NCI-H1105 treated with DMSO at 0.1 percent for 48 hours (cell line): ENCODE data around the gene SCYL2.
"Not testable (repeated sequence)": the region's sequence is repeated elsewhere in the genome, so short reads cannot be mapped to it uniquely, and the experiment has no call there.

Experiments used
- DNase-seq: peaks from one replicate; lab custom pipeline; 2025; lab: John Stamatoyannopoulos, UW

Gene SCYL2

DNA sequence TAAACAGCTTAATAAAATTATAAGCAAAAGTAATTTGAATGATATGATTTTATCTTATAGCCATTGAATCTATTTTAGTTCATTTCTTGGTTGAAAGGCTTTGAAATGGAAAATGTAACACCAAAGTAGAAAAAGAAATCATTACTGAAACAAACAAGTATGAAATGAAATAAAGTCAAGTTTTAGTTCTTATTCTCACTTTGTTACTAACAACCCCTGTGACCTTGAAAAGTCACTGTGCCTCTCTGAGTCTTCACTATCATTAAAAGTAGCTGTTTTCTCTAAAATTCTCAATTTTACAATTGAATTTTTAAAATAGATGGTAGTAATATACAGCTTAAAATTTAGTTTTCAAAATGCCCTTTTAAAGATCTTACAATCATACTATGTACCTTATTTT, 57.5 kb downstream of the SCYL2 start:
- DNase-seq = no peak

DNA sequence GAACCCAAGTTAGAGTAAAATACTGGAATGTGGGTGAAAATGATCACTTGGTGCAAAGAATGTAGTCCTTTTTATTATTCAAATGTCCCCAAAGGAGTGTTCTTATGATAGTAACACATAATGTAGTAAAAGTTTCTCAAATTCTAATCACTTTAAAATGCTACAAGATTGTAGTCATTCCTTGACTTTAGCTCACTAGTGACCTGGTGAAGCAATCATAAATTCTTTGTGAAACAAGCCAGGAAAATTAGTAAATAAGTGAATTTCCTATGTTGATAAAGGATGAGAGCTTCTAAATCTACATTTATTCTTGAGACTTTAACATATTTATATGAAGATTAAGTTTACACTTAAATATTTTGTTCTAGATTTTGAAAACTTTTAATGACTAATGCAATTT, 59.2 kb downstream of the SCYL2 start:
- no peak for DNase-seq

DNA sequence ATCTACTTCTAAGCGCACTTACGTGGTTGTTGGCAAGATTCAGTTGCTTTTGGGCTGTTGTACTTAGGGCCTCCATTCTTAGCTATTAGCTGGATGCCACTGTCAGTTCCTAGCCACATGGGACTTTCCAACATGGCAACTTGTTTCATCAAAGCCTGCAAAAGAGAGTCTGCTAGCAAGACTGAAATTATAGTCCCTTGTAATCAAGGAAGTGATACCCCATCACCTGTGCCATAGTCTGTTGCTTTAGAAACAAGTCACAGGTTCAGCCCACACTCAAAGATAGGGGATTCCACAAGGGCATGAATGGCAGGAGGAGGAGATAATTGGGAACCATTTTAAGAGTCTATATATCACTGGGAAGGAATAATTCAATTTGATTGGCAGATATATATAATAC, 62.8 kb downstream of the SCYL2 start:
- no peak for DNase-seq

DNA sequence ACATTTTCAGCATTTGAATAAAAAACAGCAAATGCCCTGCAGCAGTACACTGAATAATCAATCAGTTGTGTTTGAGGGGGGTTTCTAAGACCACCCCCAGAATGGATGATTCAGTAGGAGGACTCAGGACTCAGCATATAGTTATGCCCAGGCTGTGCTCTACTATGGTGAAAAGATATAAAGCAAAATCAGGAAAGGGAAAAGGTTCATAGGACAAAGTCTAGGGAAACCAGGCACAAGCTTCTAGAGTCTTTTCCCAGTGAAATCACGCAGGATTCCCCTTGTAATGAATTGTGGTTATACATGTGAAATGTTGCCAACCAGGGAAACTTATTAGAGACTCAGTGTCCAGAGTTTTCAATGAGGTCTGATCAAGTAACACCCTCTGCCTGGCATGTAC, 64.9 kb downstream of the SCYL2 start:
- peak; percentile 45 for DNase-seq

DNA sequence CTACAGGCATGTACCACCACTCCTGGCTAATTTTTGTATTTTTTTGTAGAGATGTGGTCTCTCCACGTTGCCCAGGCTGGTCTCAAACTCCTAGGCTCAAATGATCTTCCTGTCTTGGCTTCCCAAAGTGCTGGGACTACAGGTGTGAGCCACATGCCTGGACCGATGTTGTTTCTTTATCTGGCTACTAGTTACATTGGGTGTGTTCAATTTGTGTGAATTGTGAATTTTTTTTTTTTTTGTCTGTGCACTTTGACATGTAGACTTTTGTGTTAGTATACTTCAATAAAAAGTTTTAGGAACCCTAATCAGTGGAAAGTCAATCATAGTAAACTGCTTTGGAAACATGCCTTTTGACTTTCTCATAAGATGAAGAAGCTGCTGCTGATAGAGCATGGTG, 65.9 kb downstream of the SCYL2 start:
- DNase-seq = no peak

DNA sequence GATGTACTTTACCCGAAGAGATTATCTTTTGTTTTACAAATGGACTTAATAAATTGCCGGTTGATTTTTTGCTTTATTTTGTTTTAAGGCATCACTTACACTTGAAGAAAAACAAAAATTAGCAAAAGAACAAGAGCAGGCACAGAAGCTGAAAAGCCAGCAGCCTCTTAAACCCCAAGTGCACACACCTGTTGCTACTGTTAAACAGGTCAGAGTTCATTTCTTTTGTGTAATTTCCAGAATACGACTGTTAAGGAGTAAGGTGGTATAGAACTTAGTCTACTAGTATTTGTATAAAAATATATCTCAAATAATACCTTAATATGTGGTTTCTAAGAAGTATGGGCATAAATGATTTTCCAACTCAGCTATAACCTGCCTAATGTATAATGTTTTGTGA, 70.3 kb downstream of the SCYL2 start:
- DNase-seq = no peak

DNA sequence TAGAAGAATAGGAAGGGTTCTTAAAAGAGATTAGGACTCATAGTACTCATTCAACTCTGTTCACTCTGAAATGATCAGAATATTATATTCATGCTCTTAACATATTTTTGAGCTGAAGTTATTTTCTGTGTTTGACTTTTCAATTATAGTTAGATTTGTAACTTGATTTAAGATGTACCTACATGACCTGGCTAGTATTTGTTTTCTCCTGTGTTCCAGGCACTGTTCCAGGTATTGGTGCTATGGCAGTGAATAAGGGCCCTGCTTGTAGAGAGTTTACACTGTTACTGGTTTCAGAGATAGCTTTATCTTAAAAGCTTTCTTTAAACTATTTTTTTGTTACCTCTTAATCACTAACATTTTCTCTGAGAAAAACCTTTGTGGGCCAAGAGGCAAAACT, 70.8 kb downstream of the SCYL2 start:
- DNase-seq = no peak

DNA sequence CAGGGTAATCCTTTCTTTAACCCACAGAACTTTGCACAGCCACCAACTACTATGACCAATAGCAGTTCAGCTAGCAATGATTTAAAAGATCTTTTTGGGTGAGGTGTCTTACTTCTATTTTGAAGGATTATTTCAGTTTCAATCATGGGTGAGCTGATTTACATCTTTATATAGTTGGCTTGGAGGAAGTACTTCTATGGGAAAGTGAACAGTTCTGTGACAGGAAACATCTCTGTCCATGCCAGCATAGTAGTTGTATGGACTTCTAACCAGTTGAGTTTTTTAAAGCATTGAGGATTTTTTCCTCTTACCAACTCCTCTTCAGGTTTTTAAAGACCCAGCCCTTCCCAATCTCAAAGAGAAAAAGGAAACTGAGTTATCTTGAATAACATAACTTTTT, 72.1 kb downstream of the SCYL2 start:
- no peak for DNase-seq

DNA sequence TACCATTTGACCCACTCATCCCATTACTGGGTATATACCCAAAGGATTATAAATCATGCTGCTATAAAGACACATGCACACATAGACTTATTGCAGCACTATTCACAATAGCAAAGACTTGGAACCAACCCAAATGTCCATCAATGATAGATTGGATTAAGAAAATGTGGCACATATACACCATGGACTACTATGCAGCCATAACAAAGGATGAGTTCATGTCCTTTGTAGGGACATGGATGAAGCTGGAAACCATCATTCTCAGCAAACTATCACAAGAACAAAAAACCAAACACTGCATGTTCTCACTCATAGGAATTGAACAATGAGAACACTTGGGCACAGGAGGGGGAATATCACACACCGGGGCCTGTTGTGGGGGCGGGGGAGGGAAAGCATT, 75.9 kb downstream of the SCYL2 start:
- DNase-seq = not testable (repeated sequence)

DNA sequence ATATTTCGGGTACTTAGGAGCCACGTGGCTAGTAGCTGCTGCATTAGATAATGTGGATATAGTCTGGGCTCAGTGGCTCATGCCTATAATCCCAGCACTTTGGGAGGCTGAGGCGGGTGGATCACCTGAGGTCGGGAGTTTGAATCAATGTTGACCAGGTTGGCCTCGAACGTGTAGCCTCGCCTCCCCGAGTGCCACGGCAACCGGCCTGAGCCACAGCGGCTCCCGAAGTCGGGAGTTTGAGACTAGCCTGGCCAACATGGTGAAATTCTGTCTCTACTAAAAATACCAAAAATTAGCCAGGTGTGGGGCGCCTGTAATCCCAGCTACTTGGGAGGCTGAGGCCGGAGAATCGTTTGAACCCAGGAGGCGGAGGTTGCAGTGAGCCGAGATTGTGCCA, 77.4 kb downstream of the SCYL2 start:
- not testable (repeated sequence) for DNase-seq

DNA sequence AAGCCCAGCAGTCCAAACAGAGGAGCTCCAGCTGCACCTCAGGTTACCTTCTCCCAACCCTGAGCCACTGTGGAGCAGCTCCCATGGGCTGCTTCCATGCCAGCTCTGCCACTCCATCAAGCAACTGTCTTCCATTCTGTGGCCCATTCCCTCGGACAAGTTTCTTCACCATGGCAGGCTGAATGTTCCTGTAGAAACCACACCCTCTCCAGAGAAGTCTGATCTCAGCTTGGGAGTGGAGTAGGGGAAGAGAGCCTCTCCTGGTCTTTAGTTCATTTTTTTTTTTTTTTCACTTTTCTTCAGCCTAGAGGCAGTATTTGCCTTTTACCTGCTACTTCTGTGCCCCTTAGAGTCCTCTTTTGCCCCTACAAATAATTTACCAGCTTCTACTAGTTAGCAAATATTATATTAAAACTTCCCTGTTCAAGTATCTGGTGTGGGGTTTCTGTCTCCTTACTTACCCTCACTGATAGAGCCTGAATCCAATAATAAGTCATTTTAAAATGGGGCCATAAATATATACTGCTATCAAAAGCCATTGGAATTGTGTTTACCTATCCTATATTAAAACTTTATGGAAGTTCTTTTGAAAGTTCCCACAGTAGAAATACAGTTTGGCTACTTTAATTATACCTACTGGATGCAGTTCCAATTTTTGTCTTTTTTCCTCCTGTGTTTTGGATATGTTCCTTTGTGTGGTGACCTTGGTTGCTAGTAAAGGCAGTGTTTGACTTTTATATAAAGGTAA, 78.2 kb downstream of the SCYL2 start:
- DNase-seq = no peak

DNA sequence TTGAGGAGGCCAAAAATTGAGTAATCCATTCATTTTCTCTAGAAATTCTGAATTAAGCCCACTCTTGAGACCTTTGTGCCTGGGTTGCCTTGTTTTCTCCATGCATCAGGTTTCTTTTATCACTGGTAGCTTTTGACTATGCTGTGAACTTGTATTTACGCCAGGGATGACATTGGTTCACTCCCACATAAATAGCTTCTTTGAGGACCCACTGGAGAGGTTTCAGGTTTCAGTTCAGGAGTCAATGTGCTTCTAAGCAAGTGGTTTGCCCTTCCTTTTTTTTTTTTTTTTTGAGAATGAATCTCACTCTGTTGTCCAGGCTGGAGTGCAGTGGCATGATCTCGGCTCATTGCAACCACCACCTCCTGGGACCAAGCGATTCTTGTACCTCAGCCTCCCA, 79.7 kb downstream of the SCYL2 start:
- peak; percentile 48 for DNase-seq

DNA sequence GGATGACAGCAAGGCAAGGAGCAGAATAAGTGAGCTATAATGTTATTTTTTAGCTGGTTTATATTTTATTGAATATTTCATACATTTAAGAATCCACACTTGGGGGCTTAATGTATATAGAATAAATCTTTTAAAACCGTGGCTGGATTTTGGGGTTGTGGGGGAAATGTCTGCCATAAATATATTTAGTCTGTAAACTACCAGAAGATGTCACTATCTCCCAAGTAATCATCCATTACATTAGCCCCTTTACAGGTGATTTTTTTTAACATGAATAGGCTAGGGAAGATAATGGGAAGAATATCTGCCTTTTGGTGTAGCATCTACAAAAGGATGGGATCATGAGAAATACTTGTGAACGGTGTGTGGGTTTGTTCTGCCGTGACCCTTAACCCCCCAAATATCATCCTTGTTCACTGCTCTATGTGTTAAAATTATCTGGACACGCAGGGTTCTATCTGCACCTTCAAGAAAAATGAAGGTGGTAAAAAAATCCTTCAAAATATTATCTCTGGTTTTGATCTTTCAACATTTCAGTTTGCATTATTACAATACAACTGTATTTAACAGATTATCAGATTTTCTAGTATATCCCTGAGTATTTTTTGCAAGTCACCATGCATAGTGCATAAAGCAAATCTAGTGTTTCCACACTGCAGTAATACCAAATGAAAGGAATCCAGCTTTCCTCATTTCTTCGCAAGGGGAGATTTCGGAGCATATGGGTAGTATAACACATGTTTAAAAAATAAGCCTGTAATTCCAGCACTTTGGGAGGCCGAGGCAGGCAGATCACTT, 81.9 kb downstream of the SCYL2 start:
- peak; percentile 62 for DNase-seq

DNA sequence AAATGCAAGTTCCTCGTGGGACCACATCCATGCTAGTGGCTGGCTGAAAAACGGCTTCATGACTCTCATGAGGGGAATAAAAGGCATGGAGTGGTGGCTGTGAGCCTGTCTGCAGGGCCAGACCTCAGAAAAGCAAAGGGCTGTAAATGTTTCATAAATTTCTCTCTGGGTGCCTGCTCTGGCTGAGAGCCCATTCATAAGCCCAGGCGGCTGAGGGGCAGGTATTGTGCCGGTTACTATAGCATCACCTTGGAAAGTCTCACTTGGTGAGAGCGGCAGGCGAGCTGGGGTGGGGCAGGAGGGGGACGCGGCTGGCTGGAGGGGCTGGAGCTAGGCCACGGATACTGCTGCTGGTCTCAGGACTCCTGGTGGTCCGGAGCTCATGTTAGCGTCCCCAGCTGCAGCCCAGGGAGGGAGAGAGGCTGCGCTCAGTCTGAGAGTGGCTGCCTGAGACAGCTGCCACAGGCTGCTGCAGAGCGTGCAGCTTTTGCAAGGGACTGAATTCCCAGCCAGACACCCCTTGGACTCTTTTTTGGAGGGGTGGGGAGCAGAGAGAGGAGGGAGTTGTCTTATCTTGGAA, 89.8 kb downstream of the SCYL2 start, which contains the start of gene SLC17A8:
SLC17A8 (plus strand) TSS at position 431 of the 580 bp plus-strand sequence. CDS start 318 bp downstream, outside the sequence.
- DNase-seq = peak; percentile 81

DNA sequence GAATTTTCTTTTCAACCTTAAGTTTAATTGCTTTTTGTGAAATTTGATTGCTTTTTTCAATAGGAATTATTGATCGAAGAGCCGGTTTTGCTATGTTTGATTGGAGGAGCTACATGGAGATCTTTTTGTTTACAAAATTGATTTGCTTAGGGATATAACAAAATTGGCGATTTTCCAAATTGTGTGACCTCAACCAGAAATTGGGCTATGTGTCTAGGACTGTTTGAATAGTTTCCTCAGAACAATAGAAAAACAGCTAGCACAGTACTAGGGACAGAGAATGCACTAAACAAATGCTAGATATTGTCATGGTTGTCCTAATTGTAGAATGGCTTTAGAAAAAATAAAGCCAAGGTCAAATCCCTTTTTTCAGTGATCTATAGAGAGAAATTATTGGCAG, 92.3 kb downstream of the SCYL2 start:
- no peak for DNase-seq

DNA sequence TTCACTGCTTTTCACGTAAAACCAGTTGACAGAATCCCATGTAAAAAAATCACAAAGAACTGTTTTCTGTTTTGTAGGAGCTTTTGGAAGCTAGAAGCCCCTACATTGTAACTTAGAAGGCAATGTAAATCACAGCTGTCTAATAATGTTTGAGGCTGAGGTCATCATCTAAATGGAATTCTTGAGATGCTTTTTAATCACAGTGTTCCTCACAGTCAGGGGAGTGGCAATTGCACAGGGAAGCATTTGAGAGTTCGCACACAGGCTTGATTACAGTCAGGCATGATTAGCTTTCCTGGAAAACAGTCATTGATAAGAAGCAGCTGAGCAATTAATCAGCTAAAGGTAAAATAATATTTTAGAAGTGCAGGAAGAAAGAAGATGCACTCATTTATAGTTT, 92.8 kb downstream of the SCYL2 start:
- no peak for DNase-seq

DNA sequence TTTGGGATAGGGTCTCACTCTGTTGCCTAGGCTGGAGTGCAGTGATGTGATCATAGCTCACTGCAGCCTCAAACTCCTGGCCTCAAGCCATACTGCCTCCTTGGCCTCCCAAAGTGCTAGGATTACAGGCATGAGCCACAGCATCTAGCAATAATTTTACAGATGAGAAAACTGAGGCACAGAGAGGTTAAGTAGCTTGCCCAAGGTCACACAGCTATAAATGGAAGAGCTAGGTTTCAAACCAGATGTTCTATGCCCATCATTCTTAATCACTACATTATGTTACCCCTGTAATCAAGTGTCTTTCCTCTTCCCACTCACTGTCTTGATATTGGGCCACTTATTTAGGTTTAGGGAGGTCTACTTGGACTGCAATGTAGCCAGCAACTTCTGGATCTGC, 93.5 kb downstream of the SCYL2 start:
- DNase-seq = no peak

DNA sequence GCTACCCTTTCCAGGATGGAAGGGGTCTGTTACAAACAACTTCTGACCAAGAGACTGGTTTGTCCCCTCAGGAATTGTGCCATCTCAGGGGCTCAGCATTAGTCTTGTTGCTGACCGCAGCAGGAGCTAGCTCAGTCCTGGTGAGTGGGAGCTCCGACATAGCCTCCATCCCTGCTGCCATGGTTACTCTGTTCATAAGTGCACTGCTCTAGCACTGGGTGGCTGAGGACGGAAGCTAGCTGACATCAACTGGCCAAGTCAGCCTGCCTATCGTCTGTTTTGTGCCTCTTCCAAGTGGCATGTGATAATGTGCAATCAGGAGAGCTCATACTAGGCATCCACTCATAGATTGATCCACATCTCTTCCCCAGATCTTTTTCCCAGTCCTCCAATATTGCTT, 97.3 kb downstream of the SCYL2 start:
- DNase-seq = no peak

DNA sequence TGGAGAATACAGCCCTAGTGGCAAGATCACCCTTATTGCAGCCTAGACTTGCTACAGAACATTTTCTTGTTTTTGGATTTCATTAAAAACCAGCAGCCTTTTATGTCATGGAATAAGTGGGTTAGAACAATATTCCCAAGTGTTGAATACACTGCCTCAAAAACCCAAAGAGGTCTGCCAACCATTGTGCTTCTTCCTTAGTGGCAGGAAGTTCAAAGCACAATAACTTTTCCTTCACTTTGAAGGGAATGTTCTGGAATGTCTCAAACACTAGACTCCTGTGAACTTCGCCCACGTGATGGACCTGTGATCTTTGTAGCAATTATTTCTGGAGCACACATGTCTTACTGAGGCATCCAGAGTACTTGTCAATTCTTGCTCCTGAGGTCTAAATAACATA, 98.4 kb downstream of the SCYL2 start:
- no peak for DNase-seq

DNA sequence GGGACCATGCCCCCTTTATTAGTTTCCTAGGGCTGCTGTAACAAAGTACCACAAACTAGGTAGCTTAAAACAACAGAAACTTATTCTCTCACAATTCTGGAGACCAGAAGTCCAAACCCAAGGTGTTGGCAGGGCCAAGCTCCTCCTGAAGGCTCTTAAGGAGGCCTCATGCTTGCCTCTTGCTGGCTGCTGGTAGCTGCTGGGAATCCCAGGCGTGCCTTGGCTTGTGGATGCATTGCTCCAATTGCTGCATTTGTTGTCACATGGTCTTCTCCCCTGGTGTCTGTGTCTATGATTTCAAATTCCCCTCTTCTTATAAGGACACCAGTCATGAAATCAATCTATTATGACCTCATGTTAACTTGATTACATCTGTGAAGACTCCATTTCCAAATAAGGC, 101.1 kb downstream of the SCYL2 start:
- no peak for DNase-seq

DNA sequence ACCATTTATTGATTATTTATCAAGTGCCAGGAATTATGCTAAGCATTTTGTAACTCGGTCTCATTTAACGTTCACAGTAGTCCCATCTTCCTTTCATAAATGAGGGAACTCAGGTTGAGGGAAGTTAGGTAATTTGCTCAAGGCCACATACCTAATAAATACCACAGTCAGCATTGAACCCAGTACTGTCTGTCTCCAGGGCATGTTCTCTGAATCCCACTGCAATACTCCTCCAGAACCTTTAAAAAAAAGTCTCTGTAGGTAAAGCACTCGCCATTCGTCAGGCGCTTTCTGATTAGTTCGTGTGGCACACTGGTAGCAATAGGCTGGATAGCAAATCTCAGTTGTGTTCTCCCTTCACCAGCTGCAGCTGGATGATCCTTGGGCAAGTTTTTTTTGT, 104.2 kb downstream of the SCYL2 start:
- no peak for DNase-seq

DNA sequence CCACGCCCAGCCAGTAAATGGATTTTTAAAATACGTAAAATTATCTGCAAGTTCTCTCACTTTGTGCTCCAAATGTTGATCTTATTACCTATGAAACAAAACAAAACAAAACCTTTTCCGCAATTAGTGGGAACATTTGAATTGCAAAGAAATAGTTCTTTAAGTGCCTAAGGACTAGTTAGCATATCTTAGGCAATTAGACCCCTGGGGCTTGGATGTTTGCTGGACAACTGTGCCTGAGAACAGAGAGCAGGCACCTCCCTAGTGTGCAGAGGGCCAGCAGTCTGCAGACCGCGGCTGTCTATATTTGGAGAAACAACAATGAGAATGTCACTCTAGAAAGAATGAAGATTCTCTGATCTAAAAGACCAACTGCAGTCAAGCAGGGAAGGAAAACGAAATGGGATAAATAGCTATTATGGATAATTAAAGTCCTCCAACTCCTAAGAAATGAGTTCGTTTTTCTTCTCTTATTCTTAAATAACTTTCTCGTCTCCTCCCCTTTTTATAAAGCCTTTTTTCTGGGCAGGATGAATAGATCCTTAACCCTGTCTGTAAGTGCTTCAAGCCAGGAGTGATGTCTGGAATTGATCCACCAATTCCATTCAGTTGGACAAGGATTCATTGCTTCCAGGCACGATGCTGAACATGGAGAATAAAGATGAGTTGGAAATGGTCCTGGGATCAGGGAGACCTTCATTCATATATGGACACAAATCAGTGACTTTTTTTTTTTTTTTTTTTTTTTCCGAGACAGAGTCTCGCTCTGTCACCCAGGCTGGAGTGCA, 106.1 kb downstream of the SCYL2 start:
- no peak for DNase-seq
